HL-60 (cell line): Measurements from ENCODE around the gene COL23A1.

Experiments
- GABPA ChIP-seq: IDR thresholded peaks from 2 replicates; pipeline ENCODE4 v1.6.1; 2012; ENCODE audit warnings: low read depth
- POLR2AphosphoS5 ChIP-seq: IDR thresholded peaks from 2 replicates; pipeline ENCODE4 v1.6.1; 2012; ENCODE audit warnings: low read depth
- REST ChIP-seq: IDR thresholded peaks from 2 replicates; pipeline ENCODE4 v1.6.1; 2012; ENCODE audit warnings: low read depth; ENCODE audit not compliant: insufficient replicate concordance
- TF ChIP-seq, protein P1 (sequence below): IDR thresholded peaks from one replicate; pipeline ENCODE4 v1.5.1; 2011; ENCODE audit warnings: low read length, control low read depth, inconsistent platforms; ENCODE audit not compliant: insufficient read depth

GRCh38 chr5:178445534-178445933, 144.7 kb downstream of the COL23A1 start:
- TF ChIP-seq REST = no peak
- no peak for TF ChIP-seq POLR2AphosphoS5
- TF ChIP-seq, protein P1, sequence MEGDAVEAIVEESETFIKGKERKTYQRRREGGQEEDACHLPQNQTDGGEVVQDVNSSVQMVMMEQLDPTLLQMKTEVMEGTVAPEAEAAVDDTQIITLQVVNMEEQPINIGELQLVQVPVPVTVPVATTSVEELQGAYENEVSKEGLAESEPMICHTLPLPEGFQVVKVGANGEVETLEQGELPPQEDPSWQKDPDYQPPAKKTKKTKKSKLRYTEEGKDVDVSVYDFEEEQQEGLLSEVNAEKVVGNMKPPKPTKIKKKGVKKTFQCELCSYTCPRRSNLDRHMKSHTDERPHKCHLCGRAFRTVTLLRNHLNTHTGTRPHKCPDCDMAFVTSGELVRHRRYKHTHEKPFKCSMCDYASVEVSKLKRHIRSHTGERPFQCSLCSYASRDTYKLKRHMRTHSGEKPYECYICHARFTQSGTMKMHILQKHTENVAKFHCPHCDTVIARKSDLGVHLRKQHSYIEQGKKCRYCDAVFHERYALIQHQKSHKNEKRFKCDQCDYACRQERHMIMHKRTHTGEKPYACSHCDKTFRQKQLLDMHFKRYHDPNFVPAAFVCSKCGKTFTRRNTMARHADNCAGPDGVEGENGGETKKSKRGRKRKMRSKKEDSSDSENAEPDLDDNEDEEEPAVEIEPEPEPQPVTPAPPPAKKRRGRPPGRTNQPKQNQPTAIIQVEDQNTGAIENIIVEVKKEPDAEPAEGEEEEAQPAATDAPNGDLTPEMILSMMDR = no peak
- no peak for TF ChIP-seq GABPA
